HAP-1 (cell line): ENCODE results near the gene SLF2.
A peak's percentile ranks its signal among the peaks of the same experiment; 100 is the strongest.
"Not testable (repeated sequence)": the region's sequence is repeated elsewhere in the genome, so short reads cannot be mapped to it uniquely, and the experiment has no call there.

Source experiments
- DNase-seq, 2 experiments: peaks; one replicate each; pipeline ENCODE4 v3.0.0-alpha.2; 2016 to 2020; ENCODE audit warnings: low spot score in 2 of 2
- H3K27me3 ChIP-seq: fragments of 250-450 bp; sonication (Bioruptor Pico); 2 replicates; pipeline ENCODE4 v1.5.1; 2020; ENCODE audit warnings: low read depth, mild to moderate bottlenecking, moderate library complexity
- H3K36me3 ChIP-seq: fragments of 250-450 bp; sonication (Bioruptor Pico); replicated peaks from 2 replicates; pipeline ENCODE4 v1.5.1; 2020; ENCODE audit warnings: mild to moderate bottlenecking
- H3K4me1 ChIP-seq: fragments of 250-450 bp; sonication (Bioruptor Pico); 2 replicates; pipeline ENCODE4 v1.5.1; 2020; ENCODE audit warnings: mild to moderate bottlenecking
- H3K4me3 ChIP-seq: fragments of 250-450 bp; sonication (Bioruptor Pico); 2 replicates; pipeline ENCODE4 v1.5.1; 2020; ENCODE audit warnings: mild to moderate bottlenecking, moderate library complexity
- H3K9me3 ChIP-seq: fragments of 250-450 bp; sonication (Bioruptor Pico); 2 replicates; pipeline ENCODE4 v1.5.1; 2020; ENCODE audit warnings: mild to moderate bottlenecking, moderate library complexity
- in situ Hi-C: fragments of 300-500 bp; cut with MboI; formaldehyde crosslinking; loops from 3 replicates; pipeline ENCODE4 v1.14.3; 2020; ENCODE audit warnings: low sequenced_read_pairs, inconsistent platforms, mixed read lengths

Gene SLF2

DNA sequence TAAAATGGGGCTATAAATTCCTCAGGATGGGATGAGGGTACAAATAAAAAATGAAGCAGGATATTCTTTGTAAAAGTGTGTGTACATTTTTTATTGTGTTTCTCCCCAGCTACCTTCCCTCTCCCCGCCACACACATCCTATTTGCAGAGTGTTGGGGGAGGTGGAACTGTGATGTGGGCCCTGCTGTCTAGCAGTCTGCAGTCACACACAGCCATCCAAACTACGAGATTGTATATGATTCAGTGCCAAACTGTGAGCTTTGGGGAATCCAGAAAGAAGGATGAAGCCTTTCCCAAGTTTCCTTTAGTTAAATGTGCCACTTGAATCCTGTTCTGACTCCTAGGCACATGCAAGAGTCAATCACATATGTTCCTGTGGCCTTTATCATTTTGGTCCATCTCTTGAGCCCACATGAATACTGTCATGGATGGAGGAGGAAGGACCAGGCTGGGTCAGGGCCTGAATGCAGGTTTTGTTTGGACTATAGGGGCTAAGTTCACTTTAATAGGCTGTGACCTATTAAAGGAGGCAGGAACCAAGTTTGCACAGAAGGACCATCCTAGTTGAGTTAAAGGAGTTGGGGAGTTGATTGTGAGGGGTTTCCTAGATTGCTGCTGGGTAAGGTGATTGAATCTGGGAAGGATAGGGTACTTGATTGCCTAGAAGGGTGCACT lies 55.4 kb downstream of the SLF2 start:
- no peak overlapping the region for H3K4me3 ChIP-seq

DNA sequence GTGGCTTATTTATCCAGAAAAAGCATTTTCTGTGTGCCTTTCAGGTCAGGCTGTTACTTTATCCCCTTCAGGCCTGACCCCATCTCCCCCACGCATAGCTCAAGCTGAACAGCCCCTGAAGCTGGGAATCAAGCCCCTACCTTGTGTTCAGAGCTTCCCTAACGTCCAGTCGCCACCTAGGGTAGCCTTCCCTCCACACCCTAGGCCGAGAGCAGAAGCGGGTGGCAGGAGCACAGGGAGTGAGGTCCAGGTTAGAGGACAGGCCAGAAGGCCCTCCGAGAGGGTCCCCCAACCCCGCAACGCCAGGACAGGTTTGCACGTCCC lies 56.1 kb downstream of the SLF2 start:
- in situ Hi-C loops = no loop called here
- no peaks in the 10 kb centered on the region; the same call in 1 of the 2 replicates for H3K36me3 ChIP-seq
- no peaks in the 10 kb centered on the region for H3K27me3 ChIP-seq
- no peaks in the 10 kb centered on the region for H3K9me3 ChIP-seq
- H3K4me1 ChIP-seq = 0 out of 2 replicates have a peak, but pooled peaks cover 4% of the 10 kb centered on the region
- no peak for DNase-seq
- peak overlapping the region; percentile 55 for H3K4me3 ChIP-seq

More for the DNA sequence above, 55.4 kb downstream of the SLF2 start:
- 0 out of 2 replicates have a peak, but pooled peaks cover 4% of the 10 kb centered on the region for H3K4me1 ChIP-seq
- no peak for DNase-seq
- in situ Hi-C loops = no loop called here
- H3K27me3 ChIP-seq = no peaks in the 10 kb centered on the region
- no peaks in the 10 kb centered on the region; the same call in 1 of the 2 replicates for H3K36me3 ChIP-seq
- H3K9me3 ChIP-seq = no peaks in the 10 kb centered on the region

DNA sequence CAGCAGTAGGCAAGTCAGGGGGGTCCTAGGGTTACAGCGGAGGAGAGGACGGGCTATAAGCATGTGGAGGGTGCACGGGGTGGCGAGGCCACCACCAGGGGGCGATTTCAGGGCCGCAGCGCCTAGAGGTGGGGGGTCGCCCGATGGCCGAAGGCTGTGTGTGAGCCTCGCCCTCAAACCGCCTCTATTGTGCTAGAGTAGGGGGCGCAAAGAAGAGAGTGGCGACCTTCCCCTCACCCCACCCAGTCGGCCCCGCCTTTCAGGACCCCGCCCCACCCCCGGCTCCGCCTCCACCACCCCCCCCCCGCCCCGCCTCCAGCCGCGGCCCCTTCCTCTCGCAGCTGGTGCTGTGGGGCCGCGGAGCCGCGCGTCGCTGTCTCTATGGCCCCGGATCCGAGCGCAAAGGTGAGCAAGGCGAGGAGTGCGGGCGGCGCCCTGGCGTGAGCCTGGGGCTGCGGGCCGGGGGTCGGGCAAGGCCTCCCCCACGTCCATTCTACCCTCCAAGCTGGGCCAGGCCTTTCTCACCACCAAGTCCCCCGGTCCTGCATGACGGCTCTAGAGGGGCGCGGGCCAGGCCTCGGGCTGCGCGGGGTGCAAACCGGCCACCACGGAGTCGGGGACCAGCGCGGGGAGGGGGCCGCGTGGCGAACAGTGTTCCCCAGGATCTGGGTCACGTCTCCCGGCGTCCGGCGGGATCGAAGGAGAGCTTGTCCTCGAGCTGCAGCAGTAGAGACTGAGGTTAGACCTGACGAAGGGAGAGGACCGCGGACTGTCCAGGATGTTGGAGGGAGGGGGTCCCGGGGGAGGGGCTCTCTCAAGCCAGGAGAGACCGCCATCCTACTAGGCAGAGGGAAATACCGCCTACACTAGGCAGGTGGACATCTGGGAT lies 56.7 kb downstream of the SLF2 start, which contains the start of gene SEMA4G:
SEMA4G (plus strand) TSS at position 318 of the 889 bp plus-strand sequence. CDS start 3,409 bp downstream, outside the sequence.
- H3K4me1 ChIP-seq = 0 out of 2 replicates have a peak, but pooled peaks cover 4% of the 10 kb centered on the region
- H3K36me3 ChIP-seq = no peaks in the 10 kb centered on the region; the same call in 1 of the 2 replicates
- no peaks in the 10 kb centered on the region for H3K27me3 ChIP-seq
- no peaks in the 10 kb centered on the region for H3K9me3 ChIP-seq
- peak within 1 kb of the TSS; percentile 55 for H3K4me3 ChIP-seq
- peak; percentile 15 to 79 for DNase-seq
- in situ Hi-C loops = no loop called here

DNA sequence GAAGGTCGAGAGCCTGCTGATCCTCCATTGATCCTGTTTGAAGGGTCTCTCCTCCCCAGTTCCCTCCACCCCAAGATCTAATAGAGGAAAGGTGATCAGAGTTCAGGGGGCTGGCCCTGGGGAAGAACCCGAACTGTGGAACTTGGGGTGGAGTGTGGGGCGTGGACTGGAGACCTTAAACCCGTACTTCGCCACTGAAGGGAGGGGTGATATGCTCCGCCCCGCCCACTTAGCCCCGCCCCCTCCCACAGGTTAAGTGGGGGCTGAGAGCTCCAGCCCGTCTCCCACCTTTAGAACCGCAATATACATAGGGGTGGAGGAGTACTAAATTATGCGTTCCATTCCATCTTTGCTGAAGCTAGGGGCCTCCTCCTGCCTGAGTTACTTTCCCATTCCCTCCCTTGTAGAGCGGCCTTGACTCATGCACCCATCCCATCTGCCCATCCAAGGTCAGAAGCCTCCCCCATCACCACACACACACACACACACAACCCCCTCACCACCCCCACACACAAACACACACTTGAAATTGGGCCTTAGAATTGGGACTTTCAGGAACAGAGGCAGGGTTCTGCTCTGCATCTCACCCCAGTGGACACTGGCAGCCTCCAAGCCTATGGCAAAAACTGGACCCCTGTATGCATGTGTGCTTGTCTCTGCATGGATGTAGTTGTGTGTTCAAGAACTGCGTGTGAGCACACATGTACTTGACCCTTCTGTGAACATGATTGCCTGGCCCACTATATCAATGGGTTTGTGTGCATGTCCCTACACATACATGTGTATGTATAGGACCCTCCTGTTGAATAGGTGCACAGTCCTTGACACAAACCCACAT lies 57.5 kb downstream of the SLF2 start:
- in situ Hi-C loops = no loop called here
- no peaks in the 10 kb centered on the region for H3K9me3 ChIP-seq
- H3K4me1 ChIP-seq = 0 out of 2 replicates have a peak, but pooled peaks cover 4% of the 10 kb centered on the region
- peak overlapping the region; percentile 55 for H3K4me3 ChIP-seq
- H3K36me3 ChIP-seq = no peaks in the 10 kb centered on the region; the same call in 1 of the 2 replicates
- DNase-seq = peak in 1 of 2 experiments; percentile 48
- H3K27me3 ChIP-seq = no peaks in the 10 kb centered on the region

DNA sequence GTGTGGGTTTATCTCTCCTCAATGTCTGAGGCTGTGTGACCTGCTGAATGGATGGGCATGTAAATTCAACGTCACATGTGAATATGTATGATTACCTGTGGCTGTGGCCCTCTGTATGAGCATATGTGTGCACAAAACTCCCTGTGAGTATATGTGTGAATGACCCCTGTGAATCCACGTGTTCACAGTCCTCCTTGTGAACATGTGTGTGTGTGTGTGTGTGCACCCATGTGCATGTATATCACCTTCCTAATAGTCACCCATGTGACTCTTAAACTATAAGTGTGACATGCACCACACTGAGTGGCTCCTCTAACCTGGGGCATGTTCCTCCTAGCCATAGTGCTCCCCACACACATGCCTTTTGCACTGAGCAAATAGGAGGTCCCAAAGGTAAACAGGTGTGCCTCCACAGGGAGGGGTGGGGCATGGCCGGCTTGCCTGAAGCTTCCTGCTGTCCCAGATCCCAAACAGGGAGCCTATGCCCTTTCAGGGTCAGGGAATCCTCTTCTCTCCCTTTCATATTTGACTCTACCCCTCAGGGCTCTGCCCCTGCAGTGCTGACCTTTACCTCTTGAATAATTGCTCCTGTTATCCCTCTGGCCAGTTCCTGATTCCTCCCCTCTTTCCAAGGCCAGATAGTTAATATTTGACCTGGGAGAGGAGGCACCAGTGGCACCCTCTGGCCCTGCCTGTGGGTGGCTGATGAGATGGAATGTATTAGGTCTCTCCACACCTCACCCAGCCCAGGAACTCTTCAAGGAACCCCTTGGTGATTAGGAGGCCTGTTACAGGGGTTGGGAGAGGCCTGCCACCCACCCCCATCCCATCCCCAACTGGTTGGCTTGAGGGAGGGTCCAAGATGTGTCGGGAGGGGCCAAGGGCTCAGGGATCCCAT lies 58.4 kb downstream of the SLF2 start:
- Histone ChIP-seq H3K27me3 (no peaks in the 10 kb centered on the region), H3K4me3 (no peak overlapping the region), H3K9me3 (no peaks in the 10 kb centered on the region), H3K36me3 (no peaks in the 10 kb centered on the region), H3K4me1 (0 out of 2 replicates have a peak, but pooled peaks cover 4% of the 10 kb centered on the region)
- no peak for DNase-seq
- in situ Hi-C loops = no loop called here

DNA sequence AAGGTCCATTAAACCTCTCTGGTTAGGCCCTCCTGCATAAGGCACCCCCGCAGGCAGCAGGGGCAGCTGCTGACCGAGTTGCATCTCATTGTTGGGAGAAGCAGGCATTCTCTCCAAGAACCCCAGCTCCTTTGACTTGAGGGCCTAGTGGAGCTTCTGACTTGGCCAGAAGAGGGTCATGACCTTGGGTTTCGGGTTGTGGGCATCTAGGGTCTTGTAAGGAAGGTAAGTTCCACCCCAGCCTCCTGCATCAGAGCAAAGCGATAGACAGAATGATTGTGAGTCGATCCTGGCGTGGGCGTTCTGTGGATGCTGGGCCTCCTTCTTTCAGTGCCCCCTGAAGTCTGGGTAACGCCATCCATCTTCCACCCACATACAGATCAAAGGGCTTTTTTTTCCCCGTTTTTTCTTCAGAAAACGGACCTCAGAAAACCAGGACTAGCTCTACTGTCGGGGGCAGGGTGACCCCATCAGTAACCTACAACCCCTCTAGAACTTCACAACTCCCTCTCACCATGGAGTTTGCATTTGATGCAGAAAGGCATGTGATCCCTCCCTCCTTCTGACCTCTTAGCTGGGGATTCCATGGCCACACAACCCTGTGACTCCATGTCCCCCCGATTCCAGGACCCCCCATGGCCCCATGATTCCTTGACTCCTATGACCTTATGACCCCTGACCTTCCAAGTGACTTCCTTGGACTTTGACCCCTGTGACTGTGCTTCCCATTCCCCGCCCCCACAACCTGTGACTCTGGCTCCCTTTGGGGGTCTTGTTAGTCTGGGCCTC lies 59.5 kb downstream of the SLF2 start:
- DNase-seq = no peak
- in situ Hi-C loops = no loop called here
- no peak overlapping the region for H3K4me3 ChIP-seq

DNA sequence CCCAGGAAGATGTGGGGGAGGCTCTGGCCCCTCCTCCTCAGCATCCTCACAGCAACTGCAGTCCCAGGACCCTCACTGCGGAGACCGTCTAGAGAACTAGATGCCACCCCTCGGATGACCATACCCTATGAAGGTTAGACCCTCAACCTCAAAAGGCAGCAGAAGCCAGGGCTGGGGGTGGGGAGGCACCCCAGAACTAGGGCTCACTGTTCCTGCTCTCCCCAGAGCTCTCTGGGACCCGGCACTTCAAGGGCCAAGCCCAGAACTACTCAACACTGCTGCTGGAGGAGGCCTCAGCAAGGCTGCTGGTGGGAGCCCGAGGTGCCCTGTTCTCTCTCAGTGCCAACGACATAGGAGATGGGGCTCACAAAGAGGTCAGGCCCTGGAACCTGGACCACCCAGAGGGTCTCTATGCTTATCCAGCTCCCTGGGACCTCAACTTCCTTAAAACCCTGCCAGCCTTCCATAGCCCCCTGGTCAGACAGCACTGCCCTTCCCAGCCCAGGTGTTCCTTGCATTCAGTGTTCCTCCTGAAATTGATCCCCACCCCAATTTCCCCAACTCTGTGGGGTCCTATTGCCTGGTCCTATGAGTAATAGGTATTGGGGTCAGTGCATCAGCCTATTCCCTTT lies 60.3 kb downstream of the SLF2 start:
- DNase-seq = no peak
- in situ Hi-C loops = no loop called here
- H3K36me3 ChIP-seq = no peaks in the 10 kb centered on the region
- no peak overlapping the region for H3K4me3 ChIP-seq
- no peaks in the 10 kb centered on the region for H3K9me3 ChIP-seq
- no peaks in the 10 kb centered on the region for H3K27me3 ChIP-seq
- 0 out of 2 replicates have a peak, but pooled peaks cover 4% of the 10 kb centered on the region for H3K4me1 ChIP-seq

More for the DNA sequence above, 59.5 kb downstream of the SLF2 start:
- Histone ChIP-seq H3K27me3 (no peaks in the 10 kb centered on the region), H3K9me3 (no peaks in the 10 kb centered on the region), H3K36me3 (no peaks in the 10 kb centered on the region), H3K4me1 (0 out of 2 replicates have a peak, but pooled peaks cover 4% of the 10 kb centered on the region)

DNA sequence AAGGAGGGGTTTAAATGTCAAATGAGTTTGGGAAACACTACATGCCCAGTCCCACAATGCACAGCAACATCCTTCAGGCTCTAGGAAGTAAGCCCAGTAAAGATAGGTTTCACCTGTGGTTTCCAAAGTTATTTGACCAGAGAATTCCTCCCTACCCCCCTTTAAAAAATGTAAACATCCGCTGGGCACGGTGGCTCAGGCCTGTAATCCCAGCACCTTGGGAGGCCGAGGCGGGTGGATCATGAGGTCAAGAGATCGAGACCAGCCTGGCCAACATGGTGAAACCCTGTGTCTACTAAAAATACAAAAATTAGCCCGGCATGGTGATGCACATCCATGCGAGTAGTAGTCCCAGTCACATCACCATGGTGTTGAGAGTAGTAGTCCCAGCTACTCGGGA lies 62.6 kb downstream of the SLF2 start:
- DNase-seq, H3K4me1 ChIP-seq, in situ Hi-C loops, H3K36me3 ChIP-seq, H3K27me3 ChIP-seq, H3K9me3 ChIP-seq, H3K4me3 ChIP-seq: not testable (repeated sequence)

DNA sequence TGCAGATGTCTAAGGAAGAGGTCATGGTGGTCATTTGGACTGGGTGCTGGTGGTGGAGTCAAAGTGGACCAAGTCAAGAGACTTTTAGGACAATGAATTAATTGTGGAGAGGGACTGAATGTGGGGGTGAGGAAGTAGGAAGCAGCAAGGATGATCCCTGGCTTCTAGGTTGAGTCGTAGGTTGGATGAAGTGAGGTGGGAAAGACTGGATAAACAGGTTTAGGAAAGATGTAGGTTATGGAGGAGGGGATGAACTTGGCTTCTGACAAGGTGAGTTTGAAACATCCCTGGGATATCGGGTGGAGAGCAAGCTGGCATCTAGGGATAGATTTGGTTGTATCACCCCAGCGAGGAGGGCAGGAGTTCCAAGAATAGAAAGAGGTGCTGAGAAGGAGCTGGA lies 64.1 kb downstream of the SLF2 start:
- H3K4me1 ChIP-seq = no peaks in the 10 kb centered on the region

DNA sequence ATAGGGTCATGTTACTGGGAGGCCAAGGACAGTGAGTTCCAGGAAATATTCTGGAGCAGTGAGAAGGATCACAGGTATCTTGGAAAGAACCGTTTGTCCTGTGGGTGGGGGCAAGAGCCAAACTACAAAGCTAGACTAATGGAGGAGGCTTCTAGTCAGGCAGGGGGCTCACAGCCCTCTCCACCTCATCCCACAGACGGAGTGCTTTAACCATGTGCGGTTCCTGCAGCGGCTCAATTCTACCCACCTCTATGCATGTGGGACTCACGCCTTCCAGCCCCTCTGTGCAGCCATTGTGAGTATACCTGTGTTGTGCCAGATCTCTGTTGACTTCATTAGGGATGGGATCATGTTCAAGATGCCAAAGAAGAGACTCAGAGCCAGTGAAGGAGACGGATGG lies 64.7 kb downstream of the SLF2 start:
- no peaks in the 10 kb centered on the region for H3K9me3 ChIP-seq
- in situ Hi-C loops = no loop called here
- peaks cover 13% of the 10 kb centered on the region for H3K36me3 ChIP-seq

More for the DNA sequence above, 64.1 kb downstream of the SLF2 start:
- H3K9me3 ChIP-seq = no peaks in the 10 kb centered on the region
- peaks cover 13% of the 10 kb centered on the region for H3K36me3 ChIP-seq
- H3K4me3 ChIP-seq = no peak overlapping the region
- no peaks in the 10 kb centered on the region for H3K27me3 ChIP-seq
- in situ Hi-C loops = no loop called here
- DNase-seq = no peak

DNA sequence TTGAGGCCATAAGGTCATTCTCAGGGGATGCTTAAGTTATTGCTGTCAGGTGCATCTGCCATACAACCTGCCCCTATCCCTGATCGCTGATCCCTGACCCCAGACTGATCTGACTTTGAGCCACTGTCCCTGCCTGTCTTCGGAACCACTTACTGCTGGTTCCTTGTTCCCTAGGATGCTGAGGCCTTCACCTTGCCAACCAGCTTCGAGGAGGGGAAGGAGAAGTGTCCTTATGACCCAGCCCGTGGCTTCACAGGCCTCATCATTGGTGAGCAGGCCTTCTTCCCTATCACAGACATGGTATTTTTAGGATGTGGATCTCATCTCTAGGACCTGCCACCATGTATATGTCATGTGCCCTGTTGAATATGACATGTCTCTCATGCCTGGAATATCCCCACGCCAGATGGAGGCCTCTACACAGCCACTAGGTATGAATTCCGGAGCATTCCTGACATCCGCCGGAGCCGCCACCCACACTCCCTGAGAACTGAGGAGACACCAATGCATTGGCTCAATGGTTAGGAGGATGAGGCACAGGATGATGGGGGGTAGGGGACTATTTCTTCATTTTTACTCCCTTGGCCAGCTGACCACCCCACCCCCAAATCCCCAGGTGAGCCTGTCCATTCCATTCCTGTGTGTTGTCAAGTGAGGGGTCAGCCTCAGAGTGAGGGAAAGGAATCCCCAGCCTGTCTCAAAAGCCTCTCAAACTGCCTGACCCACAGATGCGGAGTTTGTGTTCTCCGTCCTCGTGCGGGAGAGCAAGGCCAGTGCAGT lies 65.5 kb downstream of the SLF2 start:
- in situ Hi-C loops = no loop called here
- peaks cover 13% of the 10 kb centered on the region for H3K36me3 ChIP-seq

More for the DNA sequence above, 64.7 kb downstream of the SLF2 start:
- Histone ChIP-seq H3K4me1 (no peaks in the 10 kb centered on the region), H3K4me3 (no peak overlapping the region), H3K27me3 (no peaks in the 10 kb centered on the region)
- no peak for DNase-seq

More for the DNA sequence above, 65.5 kb downstream of the SLF2 start:
- Histone ChIP-seq H3K4me3 (no peak overlapping the region), H3K27me3 (no peaks in the 10 kb centered on the region), H3K4me1 (no peaks in the 10 kb centered on the region), H3K9me3 (no peaks in the 10 kb centered on the region)
- no peak for DNase-seq
